IMR-90 (cell line): ENCODE results near the gene PSAP. TPM values are rescaled to one million over a fixed set of nuclear protein-coding genes. Genes with fewer than 3 reads are reported as not detected.

Experiments
- ATAC-seq: fragments of 200-7000 bp; cut with Tn5 transposase; 2 replicates; pipeline ENCODE4 v1.9.1; 2020; ENCODE audit warnings: low read depth, mild to moderate bottlenecking, moderate library complexity
- BruUV-seq: library from RNA; stranded (reverse); fragments of 400-500 nt; replicated peaks from 2 replicates; lab custom pipeline; 2021; lab: Mats Ljungman, UMichigan
- CTCF ChIA-PET: fragments of 300-600 bp; formaldehyde crosslinking; extraction: SDS; loops from one replicate; lab custom pipeline; 2021; ENCODE audit warnings: antibody characterized with exemption; lab: Yijun Ruan, JAX
- POLR2A ChIA-PET: fragments of 300-600 bp; sonication (Branson Sonifier 250); formaldehyde crosslinking; loops from one replicate; lab custom pipeline; 2022; ENCODE audit warnings: antibody characterized with exemption; ENCODE audit not compliant: unreplicated experiment; lab: Charles Lee
- DNase-seq: peaks from one replicate; pipeline ENCODE4 v3.0.0; 2013
- H2AFZ ChIP-seq: replicated peaks from 2 replicates; pipeline ENCODE3; 2013; ENCODE audit warnings: low read length, mild to moderate bottlenecking; ENCODE audit not compliant: poor library complexity
- H2AK5ac ChIP-seq: 2 replicates; pipeline ENCODE4 v1.6.1; 2013; ENCODE audit warnings: low read depth, low read length, inconsistent platforms
- H2AK9ac ChIP-seq: replicated peaks from 2 replicates; pipeline ENCODE3; 2013; ENCODE audit warnings: mild to moderate bottlenecking, low read depth, low read length, moderate library complexity; ENCODE audit not compliant: poor library complexity
- H2BK120ac ChIP-seq: 2 replicates; pipeline ENCODE4 v1.6.1; 2013; ENCODE audit warnings: low read depth, low read length, inconsistent platforms
- H2BK15ac ChIP-seq: 3 replicates; pipeline ENCODE4 v1.6.1; 2013; ENCODE audit warnings: low read depth, low read length, inconsistent platforms
- H2BK20ac ChIP-seq: 2 replicates; pipeline ENCODE4 v1.6.1; 2013; ENCODE audit warnings: low read depth, mild to moderate bottlenecking, inconsistent platforms, low read length, moderate library complexity
- H2BK5ac ChIP-seq: 2 replicates; pipeline ENCODE4 v1.6.1; 2013; ENCODE audit warnings: mild to moderate bottlenecking, low read depth, low read length, inconsistent platforms; ENCODE audit not compliant: poor library complexity, severe bottlenecking
- H3K14ac ChIP-seq: replicated peaks from 2 replicates; pipeline ENCODE4 v1.6.1; 2013; ENCODE audit warnings: low read depth, low read length, inconsistent platforms
- H3K18ac ChIP-seq: 2 replicates; pipeline ENCODE4 v1.6.1; 2013; ENCODE audit warnings: low read depth, low read length, control low read depth
- H3K23ac ChIP-seq: 2 replicates; pipeline ENCODE4 v1.6.1; 2013; ENCODE audit warnings: low read depth, low read length, inconsistent platforms
- H3K27ac ChIP-seq: 2 replicates; pipeline ENCODE4 v1.5.1; 2013; ENCODE audit warnings: mild to moderate bottlenecking, control low read depth, low read length; ENCODE audit not compliant: insufficient read depth
- H3K27me3 ChIP-seq: 2 replicates; pipeline ENCODE4 v1.6.1; 2013; ENCODE audit warnings: low read length; ENCODE audit not compliant: control insufficient read depth, insufficient read depth
- H3K36me3 ChIP-seq: 2 replicates; pipeline ENCODE4 v1.6.1; 2013; ENCODE audit warnings: low read length, mixed read lengths; ENCODE audit not compliant: control insufficient read depth, insufficient read depth
- H3K4ac ChIP-seq: 2 replicates; pipeline ENCODE4 v1.6.1; 2013; ENCODE audit warnings: low read depth, low read length, inconsistent platforms
- H3K4me1 ChIP-seq: 2 replicates; pipeline ENCODE4 v1.6.1; 2013; ENCODE audit warnings: low read length, mixed read lengths; ENCODE audit not compliant: control insufficient read depth, insufficient read depth
- H3K4me2 ChIP-seq: 2 replicates; pipeline ENCODE4 v1.6.1; 2013; ENCODE audit warnings: low read depth, mild to moderate bottlenecking, control low read depth, low read length, moderate library complexity
- H3K4me3 ChIP-seq: 2 replicates; pipeline ENCODE4 v1.5.1; 2013; ENCODE audit warnings: low read depth, mild to moderate bottlenecking, control low read depth, low read length, moderate library complexity; ENCODE audit not compliant: insufficient read depth
- H3K56ac ChIP-seq: 2 replicates; pipeline ENCODE4 v1.6.1; 2013; ENCODE audit warnings: low read length, inconsistent platforms; ENCODE audit not compliant: insufficient read depth; ENCODE audit errors: extremely low read depth
- H3K79me1 ChIP-seq, 2 experiments: 2 replicates each; pipeline ENCODE4 v1.6.1; 2013; ENCODE audit warnings: low read length in 2 of 2, inconsistent platforms in 1 of 2, low read depth in 1 of 2
- H3K9ac ChIP-seq: 2 replicates; pipeline ENCODE4 v1.6.1; 2013; ENCODE audit warnings: low read depth, low read length, control low read depth
- H3K9me1 ChIP-seq: 2 replicates; pipeline ENCODE4 v1.6.1; 2013; ENCODE audit warnings: low read length, inconsistent platforms; ENCODE audit not compliant: insufficient read depth
- H3K9me3 ChIP-seq: 2 replicates; pipeline ENCODE4 v1.6.1; 2013; ENCODE audit warnings: low read length; ENCODE audit not compliant: control insufficient read depth, insufficient read depth
- H4K20me1 ChIP-seq: 2 replicates; pipeline ENCODE4 v1.6.1; 2013; ENCODE audit warnings: low read length, inconsistent platforms; ENCODE audit not compliant: insufficient read depth
- H4K5ac ChIP-seq: 2 replicates; pipeline ENCODE4 v1.6.1; 2013; ENCODE audit warnings: mild to moderate bottlenecking, low read depth, low read length, control low read depth
- H4K8ac ChIP-seq, 2 experiments: 2 replicates each; pipeline ENCODE4 v1.6.1; 2013; ENCODE audit warnings: low read depth in 2 of 2, low read length in 2 of 2, control low read depth in 1 of 2, inconsistent platforms in 1 of 2
- H4K91ac ChIP-seq: 2 replicates; pipeline ENCODE4 v1.6.1; 2013; ENCODE audit warnings: low read depth, low read length, inconsistent platforms; ENCODE audit not compliant: insufficient read depth
- BHLHE40 ChIP-seq: fragments of 150-350 bp; IDR thresholded peaks from 2 replicates; pipeline ENCODE4 v1.6.1; 2016; ENCODE audit warnings: mild to moderate bottlenecking, low read depth, low read length
- CEBPB ChIP-seq: IDR thresholded peaks from 2 replicates; pipeline ENCODE4 v1.6.1; 2012; ENCODE audit warnings: low read depth, low read length, improper control_type of control experiment
- CHD1 ChIP-seq: IDR thresholded peaks from 2 replicates; pipeline ENCODE4 v1.6.1; 2012; ENCODE audit warnings: low read depth, low read length, improper control_type of control experiment
- CTCF ChIP-seq: conservative IDR thresholded peaks from 2 replicates; pipeline ENCODE4 v1.5.1; 2012; ENCODE audit warnings: mild to moderate bottlenecking, low read depth, low read length, improper control_type of control experiment
- FOS ChIP-seq: fragments of 150-350 bp; IDR thresholded peaks from 2 replicates; pipeline ENCODE4 v1.6.1; 2016; ENCODE audit warnings: low read depth, low read length
- MAZ ChIP-seq: IDR thresholded peaks from 2 replicates; pipeline ENCODE4 v1.6.1; 2012; ENCODE audit warnings: low read depth, mild to moderate bottlenecking, low read length, improper control_type of control experiment, moderate library complexity, borderline replicate concordance
- MXI1 ChIP-seq: IDR thresholded peaks from 2 replicates; pipeline ENCODE4 v1.6.1; 2012; ENCODE audit warnings: low read depth, mild to moderate bottlenecking, low read length, moderate library complexity, borderline replicate concordance
- NFE2L2 ChIP-seq: fragments of 150-350 bp; IDR thresholded peaks from 2 replicates; pipeline ENCODE4 v1.6.1; 2016; ENCODE audit warnings: low read depth, mild to moderate bottlenecking, low read length
- POLR2A ChIP-seq: IDR thresholded peaks from 2 replicates; pipeline ENCODE4 v1.6.1; 2012; ENCODE audit warnings: mild to moderate bottlenecking, low read depth, low read length
- RAD21 ChIP-seq: IDR thresholded peaks from 2 replicates; pipeline ENCODE4 v1.6.1; 2012; ENCODE audit warnings: low read length, improper control_type of control experiment
- RCOR1 ChIP-seq: IDR thresholded peaks from 2 replicates; pipeline ENCODE4 v1.6.1; 2012; ENCODE audit warnings: mild to moderate bottlenecking, low read length, improper control_type of control experiment; ENCODE audit not compliant: insufficient replicate concordance
- RFX5 ChIP-seq: IDR thresholded peaks from 2 replicates; pipeline ENCODE4 v1.8.0; 2012; ENCODE audit warnings: low read depth, mild to moderate bottlenecking, low read length, moderate library complexity
- SMC3 ChIP-seq: fragments of 150-350 bp; IDR thresholded peaks from 2 replicates; pipeline ENCODE4 v1.6.1; 2016; ENCODE audit warnings: low read depth, mild to moderate bottlenecking, antibody characterized with exemption, low read length, moderate library complexity
- WGBS, 2 experiments: methylation state at CpG; one replicate each; pipeline versions ENCODE4 v1.1.5 to v1.1.7; 2013; ENCODE audit warnings: missing lambda C conversion rate in 2 of 2; ENCODE audit not compliant: insufficient read length in 1 of 2; ENCODE audit errors: extremely low coverage in 2 of 2; 5-methylcytosine and 5-hydroxymethylcytosine counted together
- dilution Hi-C: fragments of 300-500 bp; cut with HindIII; formaldehyde crosslinking; loops from one replicate; pipeline ENCODE4 v1.14.3; 2018; ENCODE audit warnings: low sequenced_read_pairs; ENCODE audit not compliant: unreplicated experiment
- in situ Hi-C: fragments of 300-500 bp; cut with MboI; formaldehyde crosslinking; loops from 3 replicates; pipeline ENCODE4 v1.14.3; 2019; ENCODE audit warnings: low sequenced_read_pairs, inconsistent platforms, mixed read lengths
- intact Hi-C: fragments of 100-400 bp; cut with micrococcal nuclease; formaldehyde crosslinking; loops from 2 replicates; pipeline ENCODE4 v1.10.0; 2022
- polyA plus RNA-seq, 3 experiments: library from polyadenylated mRNA; depleted of rRNA; stranded (reverse); fragments of >200 nt; gene quantifications; 2 replicates each; pipeline ENCODE4 v1.2.3, GENCODE V29; 2012; ENCODE audit warnings: low replicate concordance in 1 of 3
- total RNA-seq: library from RNA; depleted of rRNA; stranded (reverse); fragments of >200 nt; gene quantifications from 2 replicates; pipeline ENCODE4 v1.2.3, GENCODE V29; 2012
- TF ChIP-seq, protein P1 (sequence below): fragments of 150-350 bp; IDR thresholded peaks from 2 replicates; pipeline ENCODE4 v1.6.1; 2017; ENCODE audit warnings: mild to moderate bottlenecking, antibody characterized with exemption, low read length, low read depth
- TF ChIP-seq, protein P2 (sequence below): fragments of 150-350 bp; IDR thresholded peaks from 2 replicates; pipeline ENCODE4 v1.6.1; 2016; ENCODE audit warnings: low read depth, mild to moderate bottlenecking, low read length, moderate library complexity, borderline replicate concordance

PSAP gene
- total and polyA plus RNA-seq, 2 of the 4 experiments (the other 2 are of a cell fraction) = 216 to 876 TPM

DNA sequence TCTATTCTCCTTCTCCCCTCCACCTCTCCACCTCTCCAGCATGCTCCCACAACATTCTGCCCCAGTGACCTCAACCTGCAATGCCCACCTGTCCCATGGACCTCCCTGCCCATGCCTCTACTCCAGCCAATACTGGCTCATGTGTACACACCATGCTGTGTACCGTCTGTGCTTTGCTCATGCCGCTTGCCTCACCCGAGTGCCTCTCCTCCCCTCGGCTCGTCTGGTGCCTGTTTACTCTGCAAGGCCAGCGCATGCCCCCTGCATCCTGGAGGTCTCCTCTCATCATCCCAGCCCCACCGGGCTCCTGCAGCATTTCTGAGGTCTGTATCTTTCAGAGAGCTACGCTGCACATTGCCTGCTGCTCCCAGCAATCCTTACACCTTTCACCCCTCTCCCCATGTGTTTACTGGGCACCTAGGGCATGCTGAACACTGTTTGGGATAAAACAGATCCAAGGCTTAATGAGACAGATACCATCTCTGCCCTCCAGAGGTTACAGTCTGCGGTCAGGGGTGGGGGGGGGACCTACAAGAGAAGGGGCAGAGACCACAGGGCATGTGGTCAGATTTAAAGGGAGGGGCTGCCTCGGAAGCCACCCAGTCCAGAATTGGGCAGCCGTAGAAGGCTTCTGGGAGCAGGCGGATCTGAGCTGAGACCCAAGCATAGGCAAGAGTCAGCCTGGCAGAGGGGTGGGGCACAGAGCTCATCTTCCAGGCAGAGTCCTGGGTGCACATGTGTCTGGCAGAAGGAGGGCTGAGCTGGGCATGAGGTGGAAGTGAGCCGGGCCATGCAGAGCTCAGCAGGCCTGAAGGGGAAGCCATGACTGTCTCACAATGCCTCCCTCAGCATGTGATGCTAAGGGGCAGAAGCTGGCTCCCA is 29.6 kb upstream of the PSAP start:
- no peaks in the 10 kb centered on the region for H3K4me1 ChIP-seq
- H4K91ac ChIP-seq = no peak overlapping the region
- in situ Hi-C loops (no loop called here), intact Hi-C loops (no loop called here), dilution Hi-C loops (no loop called here)
- no peak overlapping the region for H2AK9ac ChIP-seq
- no peak overlapping the region for H2BK120ac ChIP-seq
- H3K79me1 ChIP-seq = no peaks in the 10 kb centered on the region
- BruUV-seq = no TSS peak
- H3K9me3 ChIP-seq = no peaks in the 10 kb centered on the region
- peaks cover 44% of the 10 kb centered on the region for H3K27me3 ChIP-seq
- H4K20me1 ChIP-seq = peaks cover 3% of the 10 kb centered on the region; the same call in 1 of the 2 replicates
- H3K36me3 ChIP-seq = no peaks in the 10 kb centered on the region
- peak overlapping the region; percentile 70 for H2AFZ ChIP-seq
- H3K9me1 ChIP-seq = no peaks in the 10 kb centered on the region
- WGBS, 2 experiments = 55% methylated on average over 9 of the region's 13 CpGs; no CpG with 5 or more reads in 1 of the 2 experiments
- H3K9ac ChIP-seq = no peak overlapping the region
- H3K4me3 ChIP-seq = no peak overlapping the region
- ChIA-PET CTCF (no interaction called here), POLR2A (no interaction called here)
- H3K18ac ChIP-seq = no peak overlapping the region
- H3K56ac ChIP-seq = no peak overlapping the region
- no peak overlapping the region for H4K8ac ChIP-seq
- H2BK20ac ChIP-seq = no peak overlapping the region
- no peak overlapping the region for H3K27ac ChIP-seq
- no peak overlapping the region for H3K4me2 ChIP-seq
- H3K4ac ChIP-seq = no peak overlapping the region
- no peak overlapping the region for H2BK15ac ChIP-seq
- DNase-seq = no peak
- ATAC-seq = no peak
- no peak overlapping the region for H2BK5ac ChIP-seq
- no peak overlapping the region for H3K14ac ChIP-seq
- H3K23ac ChIP-seq = no peak overlapping the region
- H2AK5ac ChIP-seq = no peak overlapping the region
- no peak overlapping the region for H4K5ac ChIP-seq
- no peak for TF ChIP-seq RAD21
- no peak for TF ChIP-seq POLR2A
- no peak for TF ChIP-seq NFE2L2
- no peak for TF ChIP-seq MAZ
- no peak for TF ChIP-seq MXI1
- TF ChIP-seq, protein P1, sequence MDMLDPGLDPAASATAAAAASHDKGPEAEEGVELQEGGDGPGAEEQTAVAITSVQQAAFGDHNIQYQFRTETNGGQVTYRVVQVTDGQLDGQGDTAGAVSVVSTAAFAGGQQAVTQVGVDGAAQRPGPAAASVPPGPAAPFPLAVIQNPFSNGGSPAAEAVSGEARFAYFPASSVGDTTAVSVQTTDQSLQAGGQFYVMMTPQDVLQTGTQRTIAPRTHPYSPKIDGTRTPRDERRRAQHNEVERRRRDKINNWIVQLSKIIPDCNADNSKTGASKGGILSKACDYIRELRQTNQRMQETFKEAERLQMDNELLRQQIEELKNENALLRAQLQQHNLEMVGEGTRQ = no peak
- TF ChIP-seq CHD1 = no peak
- no peak for TF ChIP-seq RFX5
- no peak for TF ChIP-seq SMC3
- TF ChIP-seq CTCF = no peak
- TF ChIP-seq BHLHE40 = no peak
- TF ChIP-seq, protein P2, sequence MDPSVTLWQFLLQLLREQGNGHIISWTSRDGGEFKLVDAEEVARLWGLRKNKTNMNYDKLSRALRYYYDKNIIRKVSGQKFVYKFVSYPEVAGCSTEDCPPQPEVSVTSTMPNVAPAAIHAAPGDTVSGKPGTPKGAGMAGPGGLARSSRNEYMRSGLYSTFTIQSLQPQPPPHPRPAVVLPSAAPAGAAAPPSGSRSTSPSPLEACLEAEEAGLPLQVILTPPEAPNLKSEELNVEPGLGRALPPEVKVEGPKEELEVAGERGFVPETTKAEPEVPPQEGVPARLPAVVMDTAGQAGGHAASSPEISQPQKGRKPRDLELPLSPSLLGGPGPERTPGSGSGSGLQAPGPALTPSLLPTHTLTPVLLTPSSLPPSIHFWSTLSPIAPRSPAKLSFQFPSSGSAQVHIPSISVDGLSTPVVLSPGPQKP = no peak
- TF ChIP-seq FOS = no peak
- TF ChIP-seq CEBPB = no peak
- TF ChIP-seq RCOR1 = no peak
